BLaER1 (cell line): ENCODE measurements around the gene NKD2.

Experiments used
- H3K27ac ChIP-seq: shearing (Covaris generic); formaldehyde crosslinking; 2 replicates; pipeline ENCODE4 v1.8.1; 2022
- H3K27me3 ChIP-seq: shearing (Covaris generic); formaldehyde crosslinking; 2 replicates; pipeline ENCODE4 v1.8.1; 2022
- H3K36me3 ChIP-seq: shearing (Covaris generic); formaldehyde crosslinking; 2 replicates; pipeline ENCODE4 v1.8.1; 2022
- H3K4me1 ChIP-seq: shearing (Covaris generic); formaldehyde crosslinking; 2 replicates; pipeline ENCODE4 v1.8.1; 2022
- H3K4me2 ChIP-seq: shearing (Covaris generic); formaldehyde crosslinking; 2 replicates; pipeline ENCODE4 v1.8.1; 2022
- H3K4me3 ChIP-seq: shearing (Covaris generic); formaldehyde crosslinking; 2 replicates; pipeline ENCODE4 v1.8.1; 2022
- H3K9ac ChIP-seq: shearing (Covaris generic); formaldehyde crosslinking; 2 replicates; pipeline ENCODE4 v1.8.1; 2022
- H3K9me3 ChIP-seq: shearing (Covaris generic); formaldehyde crosslinking; 2 replicates; pipeline ENCODE4 v1.8.1; 2022
- H4K20me1 ChIP-seq: shearing (Covaris generic); formaldehyde crosslinking; 2 replicates; pipeline ENCODE4 v1.8.1; 2022
- Cebpa-rat ChIP-seq: shearing (Covaris generic); IDR thresholded peaks from 2 replicates; pipeline ENCODE4 v1.8.1; 2022

Gene NKD2

DNA sequence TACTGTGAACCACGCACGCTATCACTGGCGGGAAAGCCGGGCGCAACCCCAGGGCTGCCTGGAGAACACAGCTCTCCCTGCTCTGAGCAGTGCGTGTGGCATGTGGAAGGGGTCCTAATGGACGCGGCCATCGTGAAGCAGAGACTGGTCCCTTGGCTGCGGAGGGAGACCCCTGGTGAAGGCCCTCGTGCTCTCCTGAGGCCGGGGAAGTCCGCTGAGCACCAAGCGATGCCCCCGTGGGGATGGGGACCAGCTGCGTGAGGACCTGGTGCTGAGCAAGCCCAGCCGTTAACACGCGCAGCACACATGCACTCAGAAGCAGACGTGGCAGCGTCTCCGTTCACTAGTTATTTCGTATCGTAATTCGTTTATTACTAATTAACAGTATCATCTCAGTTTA is 78.8 kb downstream of the NKD2 start:
- H3K4me2 ChIP-seq, result no peak overlapping the region
- H3K4me3 ChIP-seq, result no peak overlapping the region
- H3K9ac ChIP-seq, result no peak overlapping the region
- peaks cover under 1% of the 10 kb centered on the region; the same call in 1 of the 2 replicates for H3K4me1 ChIP-seq
- no peaks in the 10 kb centered on the region for H3K27me3 ChIP-seq
- no peaks in the 10 kb centered on the region for H3K9me3 ChIP-seq
- no peak overlapping the region for H3K27ac ChIP-seq
- H4K20me1 ChIP-seq, result peaks cover 45% of the 10 kb centered on the region
- no peak for TF ChIP-seq Cebpa-rat
- H3K36me3 ChIP-seq, result peaks cover 100% of the 10 kb centered on the region

DNA sequence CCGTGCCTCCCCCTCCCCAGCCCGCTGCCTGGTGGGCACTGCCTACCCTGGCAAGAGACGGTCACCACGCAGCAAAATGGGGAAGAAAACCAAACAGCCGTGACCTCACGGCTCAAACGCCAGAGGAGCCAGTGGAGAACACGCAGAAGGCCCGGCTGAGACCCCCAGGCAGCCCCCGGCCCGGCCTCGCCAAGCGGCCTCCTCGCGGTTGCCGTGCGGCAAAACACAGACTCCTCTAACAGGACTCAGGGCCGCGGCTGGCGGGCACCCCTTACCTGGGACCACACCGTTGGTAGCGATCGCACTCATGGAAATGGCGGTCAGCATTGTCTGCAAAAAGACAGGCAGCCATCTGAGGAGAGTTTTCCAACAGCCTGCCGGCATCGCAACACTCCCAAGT is 79.4 kb downstream of the NKD2 start:
- no peak overlapping the region for H3K9ac ChIP-seq
- H4K20me1 ChIP-seq, result peaks cover 51% of the 10 kb centered on the region
- H3K4me1 ChIP-seq, result peaks cover 7% of the 10 kb centered on the region
- no peak for TF ChIP-seq Cebpa-rat
- H3K27me3 ChIP-seq, result no peaks in the 10 kb centered on the region
- H3K36me3 ChIP-seq, result peaks cover 100% of the 10 kb centered on the region
- H3K27ac ChIP-seq, result no peak overlapping the region
- no peak overlapping the region for H3K4me2 ChIP-seq
- H3K9me3 ChIP-seq, result no peaks in the 10 kb centered on the region
- H3K4me3 ChIP-seq, result no peak overlapping the region
